Kasumi-1 (cell line): ENCODE results near the gene VPS35L.

ENCODE experiments used
- DNase-seq, 2 experiments: peaks; one replicate each; lab custom pipeline; 2025; lab: John Stamatoyannopoulos, UW

VPS35L gene

DNA sequence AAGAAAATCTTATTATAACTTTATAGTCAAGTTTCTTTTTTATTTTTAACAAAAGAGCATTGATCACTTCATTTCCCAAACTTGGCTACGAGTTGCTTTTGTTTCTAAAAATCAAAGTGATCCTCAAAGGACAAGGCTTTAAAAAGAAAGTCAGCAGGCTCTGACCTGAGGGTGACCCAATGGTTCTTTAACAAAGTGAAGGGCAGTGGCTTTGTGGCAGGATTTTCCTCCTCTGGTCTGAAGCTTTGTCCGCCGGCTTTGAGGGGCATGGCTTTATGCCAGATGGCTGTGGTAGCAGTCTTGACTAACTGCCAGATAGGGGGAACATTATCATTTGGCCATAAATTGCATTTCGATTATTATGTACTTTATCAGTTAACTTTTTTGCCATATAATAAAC lies 191.1 kb downstream of the VPS35L start:
- DNase-seq, result no peak

DNA sequence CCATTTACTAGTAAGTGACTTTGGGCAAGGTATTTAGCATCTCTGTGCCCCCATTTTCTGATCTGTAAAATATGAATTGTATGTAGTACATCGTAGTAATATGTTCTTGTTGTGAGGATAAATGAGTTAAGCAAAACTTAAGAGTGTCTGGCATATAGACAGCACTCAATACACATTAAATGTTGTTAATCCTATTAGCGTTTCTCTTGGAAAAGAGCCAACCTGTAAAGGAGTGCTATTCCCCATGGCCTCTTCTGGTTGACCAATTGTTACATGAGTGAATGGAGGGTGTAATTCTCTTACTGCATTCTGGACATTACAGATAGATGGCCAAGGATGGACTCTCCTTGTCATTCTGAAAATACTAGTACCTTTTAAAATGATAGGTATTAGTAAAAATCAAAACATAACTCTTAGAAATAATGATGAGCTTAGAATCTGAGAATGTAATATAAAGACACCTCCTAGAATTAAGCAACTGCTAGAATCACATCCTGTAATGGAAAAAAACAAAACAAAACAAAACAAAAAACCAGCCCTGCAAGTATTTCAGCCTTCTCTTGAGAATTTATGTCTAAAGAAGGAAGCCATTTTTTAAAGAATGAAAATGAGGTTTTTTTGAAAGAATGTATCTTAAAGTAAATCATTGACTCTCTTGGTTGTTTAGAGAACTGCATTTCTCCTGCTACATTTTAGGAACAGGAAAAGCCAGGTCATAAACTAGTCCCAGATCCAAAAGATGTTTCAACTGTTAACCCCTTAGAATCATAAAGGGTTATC lies 193.1 kb downstream of the VPS35L start:
- no peak for DNase-seq

DNA sequence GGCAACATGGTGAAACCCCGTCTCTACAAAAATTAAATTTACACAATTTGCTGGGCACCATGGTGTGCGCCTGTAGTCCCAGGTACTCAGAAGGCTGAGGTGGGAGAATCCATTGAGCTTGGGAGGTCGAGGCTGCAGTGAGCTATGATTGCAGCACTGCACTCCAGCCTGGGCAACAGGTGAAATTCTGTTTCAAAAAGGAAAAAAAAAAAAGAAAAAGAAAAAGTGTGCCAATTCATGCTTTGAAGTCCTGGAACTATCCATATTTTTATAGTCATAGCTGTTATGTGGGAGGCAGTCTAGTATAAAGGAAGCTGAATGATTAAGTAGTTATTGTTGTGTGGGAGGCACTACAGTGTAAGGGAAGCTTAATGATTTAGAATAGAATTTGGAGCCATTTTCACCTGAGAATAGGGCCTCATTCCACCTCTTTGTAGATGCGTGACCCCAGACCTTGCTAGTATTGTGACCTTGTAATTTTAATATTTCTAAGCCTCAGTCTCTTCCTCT lies 194.1 kb downstream of the VPS35L start:
- DNase-seq, result no peak
